H1 (cell line): ENCODE data around the gene P2RX2.

Experiments used
- CTCF ChIP-seq, 3 experiments: IDR thresholded peaks; 1 replicate in 2 of 3; 2 replicates in 1 of 3; pipeline versions ENCODE4 v1.5.1 to v1.6.1; 2011; ENCODE audit warnings: low read length in 3 of 3, mild to moderate bottlenecking in 3 of 3, inconsistent platforms in 2 of 3, low read depth in 1 of 3, moderate library complexity in 1 of 3; ENCODE audit not compliant: insufficient read depth in 1 of 3; ENCODE audit errors: control extremely low read depth in 1 of 3
- EP300 ChIP-seq, 2 experiments: IDR thresholded peaks; 1 replicate in 1 of 2; 2 replicates in 1 of 2; pipeline ENCODE4 v1.6.1; 2011 to 2012; ENCODE audit warnings: low read depth in 2 of 2, low read length in 2 of 2, mild to moderate bottlenecking in 2 of 2, borderline replicate concordance in 1 of 2, inconsistent platforms in 1 of 2, moderate library complexity in 1 of 2
- EZH2 ChIP-seq: fragments of 200-600 bp; sonication (generic); IDR thresholded peaks from 2 replicates; pipeline ENCODE4 v1.7.1; 2012; ENCODE audit warnings: low read depth, mild to moderate bottlenecking, moderate library complexity, low read length, inconsistent platforms; ENCODE audit not compliant: severe bottlenecking
- JUN ChIP-seq: IDR thresholded peaks from 2 replicates; pipeline ENCODE4 v1.6.1; 2011; ENCODE audit warnings: low read depth, mild to moderate bottlenecking, improper control_type of control experiment, low read length
- POLR2A ChIP-seq, 2 experiments: IDR thresholded peaks; 1 replicate in 1 of 2; 2 replicates in 1 of 2; pipeline ENCODE4 v1.6.1; 2011; ENCODE audit warnings: low read depth in 2 of 2, low read length in 2 of 2, mild to moderate bottlenecking in 2 of 2; ENCODE audit errors: control extremely low read depth in 1 of 2
- POLR2AphosphoS5 ChIP-seq: IDR thresholded peaks from 2 replicates; pipeline ENCODE4 v1.6.1; 2011; ENCODE audit warnings: low read depth, low read length
- POU5F1 ChIP-seq: IDR thresholded peaks from 2 replicates; pipeline ENCODE4 v1.6.1; 2011; ENCODE audit warnings: low read depth, mild to moderate bottlenecking, low read length, moderate library complexity
- RNF2 ChIP-seq: fragments of 200-900, 300-1000 bp; sonication (generic); IDR thresholded peaks from 2 replicates; pipeline ENCODE4 v1.7.1; 2016; ENCODE audit warnings: borderline replicate concordance, low read depth, mild to moderate bottlenecking, antibody characterized with exemption, low read length; ENCODE audit not compliant: poor library complexity, severe bottlenecking; ENCODE audit errors: missing control alignments
- SRF ChIP-seq: IDR thresholded peaks from 2 replicates; pipeline ENCODE4 v1.6.1; 2011; ENCODE audit warnings: mild to moderate bottlenecking, low read depth, low read length, moderate library complexity
- TAF1 ChIP-seq: IDR thresholded peaks from 2 replicates; pipeline ENCODE4 v1.6.1; 2011; ENCODE audit warnings: mild to moderate bottlenecking, low read depth, low read length

GRCh38 chr12:132593938-132594358 is 24.6 kb upstream of the P2RX2 start:
- TF ChIP-seq RNF2, result no peak
- TF ChIP-seq TAF1, result peak; percentile 48; the same call in 1 of the 2 replicates
- no peak for TF ChIP-seq POLR2AphosphoS5
- TF ChIP-seq CTCF (IDR thresholded peaks at IDR 0.05; ENCODE audit: control extremely low read depth in 1 of 3, insufficient read depth in 1 of 3, low read depth in 1 of 3, low read length in 3 of 3), result no peak
- no peak for TF ChIP-seq SRF
- no peak for TF ChIP-seq JUN
- TF ChIP-seq EP300 (IDR thresholded peaks at IDR 0.05; ENCODE audit: borderline replicate concordance in 1 of 2, low read depth in 2 of 2, low read length in 2 of 2), result no peak
- TF ChIP-seq EZH2, result no peak
- TF ChIP-seq POU5F1, result no peak
- no peak for TF ChIP-seq POLR2A (IDR thresholded peaks at IDR 0.05; ENCODE audit: control extremely low read depth in 1 of 2, low read depth in 2 of 2, low read length in 2 of 2)
